ENCODE measurements around the gene PITX3. TPM values are rescaled to one million over a fixed set of nuclear protein-coding genes. Genes with fewer than 3 reads are reported as not detected.

PITX3 gene
- total RNA-seq, 2 donors from 2014 or later = not detected

DNA sequence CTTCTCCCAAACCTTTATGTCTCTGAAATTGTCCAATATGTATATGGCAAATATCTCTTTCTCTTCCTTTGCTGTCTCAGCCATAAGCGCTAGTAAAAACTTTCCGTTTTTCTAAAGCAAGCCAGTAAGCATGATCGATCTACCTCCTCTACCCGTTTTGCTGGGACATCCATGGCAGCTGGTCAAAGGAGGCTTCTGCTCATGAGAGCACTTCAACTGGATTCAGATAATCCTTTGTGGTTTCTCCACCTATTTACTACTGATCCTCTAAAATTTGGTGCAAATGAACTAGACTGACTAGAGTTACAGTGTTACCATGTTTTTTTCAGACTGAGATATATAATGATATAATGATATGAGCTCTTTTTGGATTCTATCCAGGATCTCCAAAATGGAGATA lies 46.7 kb upstream of the PITX3 start:
- Mint-ChIP-seq H3K9me3 (no peaks in the 10 kb centered on the region), H3K27ac (no peak overlapping the region), H3K27me3 (ENCODE audit: insufficient read depth) (no peaks in the 10 kb centered on the region), H3K36me3 (ENCODE audit: low read depth) (peaks cover 9% of the 10 kb centered on the region), H3K4me3 (no peak overlapping the region), H3K4me1 (peaks cover 7% of the 10 kb centered on the region)
- WGBS, 2 experiments (ENCODE audit: insufficient coverage in 1 of 2, insufficient read length in 1 of 2) = 93 to 97% methylated on average over 4 of the region's 4 CpGs
- Histone ChIP-seq H3K36me3 (ENCODE audit: control insufficient read depth, insufficient read depth, low read length) (peaks cover 9% of the 10 kb centered on the region), H3K9ac (ENCODE audit: extremely low read depth, low read length, poor library complexity, severe bottlenecking) (no peak overlapping the region), H3K27ac (ENCODE audit: low read depth, low read length) (no peak overlapping the region), H3K4me3 (ENCODE audit: low read length) (no peak overlapping the region), H3K9me3 (ENCODE audit: control insufficient read depth, low read length) (no peaks in the 10 kb centered on the region), H3K4me1 (ENCODE audit: control insufficient read depth, insufficient read depth, low read length) (peaks cover 2% of the 10 kb centered on the region), H3K27me3 (ENCODE audit: control insufficient read depth, insufficient read depth, low read length, poor library complexity, severe bottlenecking) (no peaks in the 10 kb centered on the region)
- TF ChIP-seq, protein P1, sequence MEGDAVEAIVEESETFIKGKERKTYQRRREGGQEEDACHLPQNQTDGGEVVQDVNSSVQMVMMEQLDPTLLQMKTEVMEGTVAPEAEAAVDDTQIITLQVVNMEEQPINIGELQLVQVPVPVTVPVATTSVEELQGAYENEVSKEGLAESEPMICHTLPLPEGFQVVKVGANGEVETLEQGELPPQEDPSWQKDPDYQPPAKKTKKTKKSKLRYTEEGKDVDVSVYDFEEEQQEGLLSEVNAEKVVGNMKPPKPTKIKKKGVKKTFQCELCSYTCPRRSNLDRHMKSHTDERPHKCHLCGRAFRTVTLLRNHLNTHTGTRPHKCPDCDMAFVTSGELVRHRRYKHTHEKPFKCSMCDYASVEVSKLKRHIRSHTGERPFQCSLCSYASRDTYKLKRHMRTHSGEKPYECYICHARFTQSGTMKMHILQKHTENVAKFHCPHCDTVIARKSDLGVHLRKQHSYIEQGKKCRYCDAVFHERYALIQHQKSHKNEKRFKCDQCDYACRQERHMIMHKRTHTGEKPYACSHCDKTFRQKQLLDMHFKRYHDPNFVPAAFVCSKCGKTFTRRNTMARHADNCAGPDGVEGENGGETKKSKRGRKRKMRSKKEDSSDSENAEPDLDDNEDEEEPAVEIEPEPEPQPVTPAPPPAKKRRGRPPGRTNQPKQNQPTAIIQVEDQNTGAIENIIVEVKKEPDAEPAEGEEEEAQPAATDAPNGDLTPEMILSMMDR (conservative IDR thresholded peaks at IDR 0.05) = no peak
- DNase-seq = no peak

DNA sequence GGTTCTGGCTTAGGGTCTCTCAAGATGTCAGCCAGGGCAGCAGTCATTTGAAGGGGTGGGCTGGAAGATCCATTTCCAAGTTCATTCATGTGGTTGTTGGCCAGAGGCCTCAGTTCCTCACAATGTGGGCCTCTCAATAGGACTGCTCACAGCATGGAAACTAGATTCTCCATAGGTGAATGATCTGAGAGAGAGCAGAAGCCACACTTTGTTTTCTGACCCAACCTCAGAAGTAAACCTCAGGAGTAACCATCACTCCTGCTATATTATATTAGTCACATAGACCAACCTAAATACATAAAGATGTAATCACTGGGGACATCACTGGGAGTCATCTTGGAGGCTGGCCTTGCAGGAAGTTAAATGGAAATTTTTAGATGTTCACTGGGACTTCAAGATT lies 46.2 kb upstream of the PITX3 start:
- Histone ChIP-seq H3K27me3 (ENCODE audit: control insufficient read depth, insufficient read depth, low read length, poor library complexity, severe bottlenecking) (no peaks in the 10 kb centered on the region), H3K27ac (ENCODE audit: low read depth, low read length) (no peak overlapping the region), H3K9ac (ENCODE audit: extremely low read depth, low read length, poor library complexity, severe bottlenecking) (no peak overlapping the region), H3K4me1 (ENCODE audit: control insufficient read depth, insufficient read depth, low read length) (peaks cover 2% of the 10 kb centered on the region), H3K9me3 (ENCODE audit: control insufficient read depth, low read length) (no peaks in the 10 kb centered on the region), H3K36me3 (ENCODE audit: control insufficient read depth, insufficient read depth, low read length) (peaks cover 9% of the 10 kb centered on the region), H3K4me3 (ENCODE audit: low read length) (no peak overlapping the region)
- Mint-ChIP-seq H3K27ac (no peak overlapping the region), H3K27me3 (ENCODE audit: insufficient read depth) (no peaks in the 10 kb centered on the region), H3K36me3 (ENCODE audit: low read depth) (peaks cover 9% of the 10 kb centered on the region), H3K9me3 (no peaks in the 10 kb centered on the region), H3K4me1 (peaks cover 7% of the 10 kb centered on the region), H3K4me3 (no peak overlapping the region)
- TF ChIP-seq, protein P1 (conservative IDR thresholded peaks at IDR 0.05) = no peak
- no peak for DNase-seq

DNA sequence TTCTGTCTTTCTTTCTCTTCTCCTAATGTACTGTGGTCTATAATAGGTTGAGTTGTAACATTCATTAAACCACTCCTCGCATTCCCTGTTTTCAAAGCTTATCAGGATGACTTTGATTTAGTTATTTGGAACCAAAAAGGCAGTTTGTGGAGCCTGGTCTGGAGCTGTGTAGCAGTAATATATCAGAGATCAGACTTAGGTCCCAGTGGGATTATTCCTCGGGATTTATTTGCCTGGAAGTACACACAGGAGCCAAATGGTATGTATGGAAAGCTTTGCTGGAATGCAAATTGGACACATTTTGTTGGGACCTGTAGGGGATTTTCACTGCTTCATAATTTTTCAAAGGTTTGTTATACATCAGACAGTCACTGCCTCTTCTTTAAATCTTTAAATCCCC lies 44.9 kb upstream of the PITX3 start:
- Histone ChIP-seq H3K27me3 (ENCODE audit: control insufficient read depth, insufficient read depth, low read length, poor library complexity, severe bottlenecking) (no peaks in the 10 kb centered on the region), H3K4me3 (ENCODE audit: low read length) (no peak overlapping the region), H3K9ac (ENCODE audit: extremely low read depth, low read length, poor library complexity, severe bottlenecking) (no peak overlapping the region), H3K9me3 (ENCODE audit: control insufficient read depth, low read length) (no peaks in the 10 kb centered on the region), H3K27ac (ENCODE audit: low read depth, low read length) (no peak overlapping the region), H3K4me1 (ENCODE audit: control insufficient read depth, insufficient read depth, low read length) (peaks cover 2% of the 10 kb centered on the region), H3K36me3 (ENCODE audit: control insufficient read depth, insufficient read depth, low read length) (peaks cover 9% of the 10 kb centered on the region)
- Mint-ChIP-seq H3K27ac (no peak overlapping the region), H3K4me3 (no peak overlapping the region), H3K36me3 (ENCODE audit: low read depth) (peaks cover 13% of the 10 kb centered on the region), H3K4me1 (peaks cover 7% of the 10 kb centered on the region), H3K9me3 (no peaks in the 10 kb centered on the region), H3K27me3 (ENCODE audit: insufficient read depth) (no peaks in the 10 kb centered on the region)
- 93 to 100% methylated on average over 1 to 2 of the region's 2 CpGs for WGBS, 2 experiments (ENCODE audit: insufficient coverage in 1 of 2, insufficient read length in 1 of 2)
- TF ChIP-seq, protein P1 (conservative IDR thresholded peaks at IDR 0.05) = no peak
- DNase-seq = no peak
